ENCODE results near the gene ILF2.

DNA sequence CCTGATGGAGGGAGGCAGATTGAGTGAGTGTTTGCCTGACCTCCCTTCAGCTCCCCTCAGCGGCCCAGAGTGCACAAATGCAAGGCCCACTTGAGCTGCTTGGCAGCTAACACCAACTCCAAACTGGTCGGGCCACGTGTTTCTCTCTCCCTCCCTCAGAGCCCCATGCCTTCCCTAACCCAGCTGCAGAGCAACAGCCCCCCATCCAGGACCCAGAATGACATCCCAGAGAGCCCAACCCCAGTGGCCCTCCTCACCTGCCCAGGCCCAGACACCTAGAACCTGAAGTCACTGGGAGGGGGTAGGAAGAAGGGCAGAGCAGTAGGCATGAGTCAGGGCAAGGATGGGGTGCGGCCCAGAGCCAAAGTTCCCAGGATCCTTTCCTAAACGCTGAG lies 53.9 kb downstream of the ILF2 start:
- TF ChIP-seq SIN3A (IDR thresholded peaks at IDR 0.05; ENCODE audit: borderline replicate concordance, insufficient read depth, low read length) (no peak), POLR2AphosphoS5 (IDR thresholded peaks at IDR 0.05; ENCODE audit: low read depth, low read length) (no peak)
